Gastroesophageal sphincter (tissue), 3 donors: ENCODE measurements around the gene GALNTL6.

ENCODE experiments used
- POLR2A ChIP-seq, 2 donors: fragments of 450-650 bp; IDR thresholded peaks; one replicate each; pipeline ENCODE4 v1.6.1; 2017; ENCODE audit warnings: antibody characterized with exemption in 2 of 2, mild to moderate bottlenecking in 2 of 2, moderate library complexity in 1 of 2
- POLR2AphosphoS5 ChIP-seq: sonication (generic); formaldehyde crosslinking; IDR thresholded peaks from one replicate; pipeline ENCODE4 v1.6.1; 2017; ENCODE audit warnings: antibody characterized with exemption
- TF ChIP-seq, protein P1 (sequence below), 4 experiments: fragments of 200-600 bp in 2 of 4; fragments of 450-650 bp in 2 of 4; sonication (generic) in 1 of 4; IDR thresholded peaks; one replicate each; pipeline ENCODE4 v1.5.1; 2017 to 2019; ENCODE audit warnings: antibody characterized with exemption in 4 of 4, mild to moderate bottlenecking in 2 of 4, moderate library complexity in 2 of 4

DNA sequence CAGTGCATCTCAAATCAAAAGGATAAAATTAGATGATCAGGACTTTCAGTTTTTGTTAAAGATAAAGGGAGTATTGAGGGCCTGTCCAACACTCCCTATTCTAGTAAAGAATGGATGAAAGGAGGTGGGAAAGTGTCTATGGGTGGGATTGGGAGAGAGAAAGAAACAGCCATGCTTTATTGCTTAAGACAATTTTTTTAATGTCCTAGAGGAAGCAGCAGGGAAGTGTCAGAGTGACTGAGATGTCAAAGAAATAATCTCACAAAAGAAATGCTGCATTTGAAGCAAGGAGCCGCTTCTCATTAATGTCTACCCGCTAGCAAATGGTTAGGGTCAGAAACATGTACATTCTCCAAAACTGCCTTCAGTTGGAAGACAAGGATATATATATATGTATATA is 1238.0 kb downstream of the GALNTL6 start:
- TF ChIP-seq, protein P1, sequence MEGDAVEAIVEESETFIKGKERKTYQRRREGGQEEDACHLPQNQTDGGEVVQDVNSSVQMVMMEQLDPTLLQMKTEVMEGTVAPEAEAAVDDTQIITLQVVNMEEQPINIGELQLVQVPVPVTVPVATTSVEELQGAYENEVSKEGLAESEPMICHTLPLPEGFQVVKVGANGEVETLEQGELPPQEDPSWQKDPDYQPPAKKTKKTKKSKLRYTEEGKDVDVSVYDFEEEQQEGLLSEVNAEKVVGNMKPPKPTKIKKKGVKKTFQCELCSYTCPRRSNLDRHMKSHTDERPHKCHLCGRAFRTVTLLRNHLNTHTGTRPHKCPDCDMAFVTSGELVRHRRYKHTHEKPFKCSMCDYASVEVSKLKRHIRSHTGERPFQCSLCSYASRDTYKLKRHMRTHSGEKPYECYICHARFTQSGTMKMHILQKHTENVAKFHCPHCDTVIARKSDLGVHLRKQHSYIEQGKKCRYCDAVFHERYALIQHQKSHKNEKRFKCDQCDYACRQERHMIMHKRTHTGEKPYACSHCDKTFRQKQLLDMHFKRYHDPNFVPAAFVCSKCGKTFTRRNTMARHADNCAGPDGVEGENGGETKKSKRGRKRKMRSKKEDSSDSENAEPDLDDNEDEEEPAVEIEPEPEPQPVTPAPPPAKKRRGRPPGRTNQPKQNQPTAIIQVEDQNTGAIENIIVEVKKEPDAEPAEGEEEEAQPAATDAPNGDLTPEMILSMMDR (IDR thresholded peaks at IDR 0.05) = no peak
- no peak for TF ChIP-seq POLR2AphosphoS5
- no peak for TF ChIP-seq POLR2A (IDR thresholded peaks at IDR 0.05)
